ENCODE results near the gene ZNF8.

- TF ChIP-seq CTCF (conservative IDR thresholded peaks at IDR 0.05): no peak
- no peak for TF ChIP-seq ZFX (IDR thresholded peaks at IDR 0.05)
Observed at GRCh38 chr19:58351558-58351878, 72.8 kb downstream of the ZNF8 start.

Measured in C4-2B (cell line).